Activated CD4-positive, alpha-beta T cell treated with anti-CD3 and anti-CD28 coated beads for 4 hours (primary cell): ENCODE measurements around the gene NCAPH2.
"Not testable (repeated sequence)": the region's sequence is repeated elsewhere in the genome, so short reads cannot be mapped to it uniquely, and the experiment has no call there.

ENCODE experiments used
- DNase-seq, 2 donors: peaks; one replicate each; pipeline ENCODE4 v3.0.0-alpha.2; 2020

NCAPH2 gene

DNA sequence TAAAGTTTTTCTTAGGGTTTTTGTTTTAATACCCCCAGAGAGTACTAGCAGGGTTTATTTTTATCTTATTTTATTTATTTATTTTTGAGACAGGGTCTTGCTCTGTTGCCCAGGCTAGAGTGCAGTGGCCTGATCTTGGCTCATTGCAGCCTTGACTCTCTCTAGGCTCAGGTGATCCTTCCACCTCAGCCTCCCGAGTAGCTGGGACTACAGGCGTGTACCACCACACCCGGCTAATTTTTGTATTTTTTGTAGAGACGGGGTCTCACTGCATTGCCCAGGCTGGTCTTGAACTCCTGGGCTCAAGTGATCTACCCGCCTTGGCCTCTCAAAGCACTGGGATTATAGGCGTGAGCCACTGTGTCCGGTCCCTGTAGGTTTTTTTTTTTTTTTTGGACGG is 12.2 kb downstream of the NCAPH2 start:
- not testable (repeated sequence) for DNase-seq

DNA sequence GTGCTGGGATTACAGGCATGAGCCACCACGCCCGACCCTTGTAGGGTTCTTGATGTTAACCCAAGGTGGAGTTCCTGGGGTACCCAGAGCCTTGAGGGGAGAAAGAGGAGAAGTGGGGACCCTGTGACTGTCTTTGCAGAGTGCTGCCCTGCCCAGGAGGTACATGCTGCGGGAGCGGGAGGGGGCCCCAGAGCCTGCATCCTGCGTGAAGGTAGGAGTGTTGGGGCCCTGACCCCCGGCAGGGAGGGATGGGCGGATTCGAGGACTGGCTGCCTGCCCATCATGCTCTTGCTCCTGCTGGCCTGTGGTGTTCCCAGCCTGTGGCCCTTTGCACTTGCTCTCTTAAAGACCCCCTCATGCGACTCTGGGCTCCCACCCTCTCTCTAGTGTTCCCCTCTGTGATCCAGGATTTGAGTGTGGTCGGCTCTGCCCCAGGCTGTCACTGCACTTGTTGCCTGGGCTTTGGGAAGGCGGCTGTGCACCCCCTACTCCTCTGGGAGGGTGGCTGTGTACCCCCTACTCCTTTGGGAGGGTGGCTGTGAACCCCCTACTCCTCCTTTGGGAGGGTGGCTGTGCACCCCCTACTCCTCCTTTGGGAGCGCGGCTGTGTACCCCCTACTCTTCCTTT is 12.9 kb downstream of the NCAPH2 start:
- DNase-seq, result no peak

GRCh38 chr22:50521710-50522109 is 13.7 kb downstream of the NCAPH2 start:
- DNase-seq, result no peak

DNA sequence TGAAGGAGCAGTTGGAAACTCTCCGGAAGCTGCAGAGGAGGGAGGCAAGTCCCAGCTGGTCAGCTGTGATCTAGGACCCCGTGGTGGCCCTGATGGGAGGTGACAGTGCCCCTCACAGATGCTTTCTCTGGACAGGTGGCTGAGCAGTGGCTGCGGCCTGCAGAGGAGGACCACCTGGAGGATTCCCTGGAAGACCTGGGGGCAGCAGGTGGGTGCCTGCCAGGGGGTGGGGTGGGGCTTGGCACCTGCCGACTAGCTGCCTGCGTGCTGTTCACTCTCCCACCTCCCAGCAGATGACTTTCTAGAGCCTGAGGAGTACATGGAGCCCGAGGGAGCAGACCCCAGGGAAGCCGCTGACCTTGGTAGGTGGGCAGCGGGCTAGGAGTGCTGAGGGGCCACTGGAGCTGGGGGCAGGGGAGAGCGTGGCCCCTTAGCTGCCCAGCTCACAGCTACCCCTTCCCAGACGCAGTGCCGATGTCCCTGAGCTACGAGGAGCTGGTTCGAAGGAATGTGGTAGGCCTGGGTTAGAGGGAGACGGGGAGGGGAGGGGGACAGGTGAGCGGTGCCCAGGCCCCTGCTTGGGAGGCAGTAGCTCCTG is 14.3 kb downstream of the NCAPH2 start:
- no peak for DNase-seq

GRCh38 chr22:50522806-50523438 is 14.9 kb downstream of the NCAPH2 start:
- no peak for DNase-seq

- no peak for DNase-seq
These were observed 15.4 kb downstream of the NCAPH2 start for GRCh38 chr22:50523458-50523805.

DNA sequence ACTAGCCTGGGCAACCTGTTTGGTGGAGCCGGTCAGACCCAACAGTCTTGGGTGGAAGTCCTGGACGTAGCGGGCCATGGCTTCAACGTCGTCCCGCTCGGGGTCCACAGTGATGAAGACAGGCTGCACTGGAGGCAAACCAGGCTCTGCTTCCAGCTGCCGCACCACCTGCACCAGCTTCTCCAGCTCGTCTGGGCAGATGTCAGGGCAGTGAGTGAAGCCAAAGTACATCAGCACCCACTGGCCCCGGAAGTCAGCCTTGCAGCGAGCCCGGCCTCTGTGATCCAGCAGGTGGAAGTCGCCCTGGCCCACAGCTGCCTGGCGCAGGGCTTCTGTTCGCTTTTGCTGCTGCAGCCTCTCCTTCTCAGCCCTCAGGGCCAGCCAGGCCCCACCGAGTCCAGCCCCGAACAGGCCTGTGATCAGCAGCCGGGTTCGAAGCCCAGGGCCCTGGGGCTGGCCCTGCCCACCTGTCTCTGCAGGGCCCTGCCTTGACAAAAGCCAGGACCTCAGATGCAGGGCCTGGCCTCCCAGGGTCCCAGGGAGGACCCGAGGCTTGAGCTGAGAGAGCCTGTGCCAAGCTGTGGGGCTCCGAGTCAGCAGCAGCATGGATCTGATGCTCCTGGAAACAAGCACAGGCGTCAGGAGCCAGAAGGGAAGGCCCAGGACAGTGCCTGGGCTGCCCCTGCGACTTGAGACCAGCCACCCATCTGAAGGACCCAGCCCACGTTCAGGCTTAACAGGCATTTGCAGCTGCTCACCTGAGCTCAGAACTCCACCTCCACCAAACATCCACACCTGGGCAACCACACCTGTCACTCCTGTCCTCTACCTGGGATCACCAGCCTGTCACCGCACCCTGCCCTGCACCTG is 16.0 kb downstream of the NCAPH2 start:
- DNase-seq, result no peak

DNA sequence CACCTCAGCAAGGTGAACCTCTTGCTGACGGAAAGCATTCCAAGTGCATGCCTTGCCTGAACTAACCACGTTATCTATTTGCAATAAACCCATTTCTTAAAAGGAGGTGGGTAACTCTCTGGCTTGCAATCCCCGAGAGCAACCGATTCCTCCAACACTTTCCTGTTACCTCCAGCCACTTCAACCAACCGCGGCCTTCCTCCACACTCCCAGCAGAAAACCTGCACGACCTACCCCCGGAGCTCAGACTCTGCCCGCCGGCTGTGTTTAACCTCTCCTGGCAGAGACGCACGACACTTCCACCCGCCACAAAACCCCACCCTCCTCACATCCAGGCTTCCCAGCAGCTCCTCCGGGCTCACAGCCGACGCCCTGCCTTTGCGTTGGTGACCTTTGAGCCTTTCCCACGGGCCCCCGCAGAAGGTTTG is 16.7 kb downstream of the NCAPH2 start:
- DNase-seq, result no peak

- peak; percentile 98 to 99 for DNase-seq
These were observed 17.3 kb downstream of the NCAPH2 start, which contains the start of gene SCO2 for GRCh38 chr22:50525104-50525857. SCO2 (minus strand) TSS chr22:50525598; CDS start chr22:50524411, 1,187 bp downstream.

DNA sequence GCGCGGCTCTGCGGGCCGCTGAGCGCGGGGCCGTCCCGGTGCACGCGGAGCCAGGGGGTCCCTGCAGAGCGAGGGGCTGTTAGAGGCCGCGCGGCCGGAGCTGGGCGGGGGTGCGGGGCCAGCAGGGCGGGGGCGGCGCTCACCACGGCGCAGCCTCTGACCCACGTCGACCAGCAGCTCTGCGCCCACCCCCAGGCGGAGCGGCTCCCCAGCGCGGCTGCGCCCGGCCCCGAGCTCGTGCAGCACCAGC is 17.8 kb downstream of the NCAPH2 start:
- DNase-seq, result no peak

- peak; percentile 84 to 88 for DNase-seq
These were observed 18.2 kb downstream of the NCAPH2 start for GRCh38 chr22:50526108-50526833.

- DNase-seq, result peak in 1 of 2 donors; percentile 43
These were observed 19.1 kb downstream of the NCAPH2 start for GRCh38 chr22:50526834-50527801.

- DNase-seq, result no peak
These were observed 20.1 kb downstream of the NCAPH2 start for GRCh38 chr22:50527921-50528681.

DNA sequence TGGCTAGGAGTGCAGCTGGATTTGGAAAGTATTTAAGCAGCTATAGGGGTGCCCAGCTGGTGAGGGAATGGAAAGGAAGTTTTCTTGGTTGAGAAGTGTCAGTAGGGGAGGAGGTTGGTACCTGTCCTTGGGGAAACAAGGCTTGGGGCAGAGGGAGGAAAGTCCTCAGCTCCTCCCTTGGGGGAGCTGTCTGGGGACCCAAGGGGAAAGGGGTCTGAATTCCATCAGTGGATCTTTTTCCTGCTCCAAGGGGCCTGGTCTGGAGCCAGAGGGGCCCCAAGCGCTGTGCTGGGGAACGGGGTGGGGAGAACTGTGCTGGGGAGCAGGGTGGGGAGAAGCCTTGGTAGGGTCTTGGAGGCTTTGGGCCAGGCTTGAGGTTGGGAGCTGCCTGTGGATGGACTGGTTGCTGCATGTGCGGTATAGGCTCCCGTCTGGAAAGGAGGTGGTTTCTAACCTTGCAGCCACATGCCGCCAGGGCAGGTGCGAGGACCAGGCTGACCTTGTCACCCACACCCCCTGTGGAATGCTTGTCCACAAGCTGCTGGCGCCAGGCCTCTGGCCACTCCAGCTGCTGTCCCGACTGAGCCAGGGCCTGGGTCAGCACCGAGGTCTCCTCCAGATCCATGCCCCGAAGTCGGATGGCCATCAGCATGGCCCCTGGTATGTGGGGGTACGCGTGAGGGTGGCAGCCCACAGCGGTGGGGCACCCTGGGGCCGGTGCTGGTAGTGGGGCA is 20.8 kb downstream of the NCAPH2 start:
- DNase-seq, result no peak

DNA sequence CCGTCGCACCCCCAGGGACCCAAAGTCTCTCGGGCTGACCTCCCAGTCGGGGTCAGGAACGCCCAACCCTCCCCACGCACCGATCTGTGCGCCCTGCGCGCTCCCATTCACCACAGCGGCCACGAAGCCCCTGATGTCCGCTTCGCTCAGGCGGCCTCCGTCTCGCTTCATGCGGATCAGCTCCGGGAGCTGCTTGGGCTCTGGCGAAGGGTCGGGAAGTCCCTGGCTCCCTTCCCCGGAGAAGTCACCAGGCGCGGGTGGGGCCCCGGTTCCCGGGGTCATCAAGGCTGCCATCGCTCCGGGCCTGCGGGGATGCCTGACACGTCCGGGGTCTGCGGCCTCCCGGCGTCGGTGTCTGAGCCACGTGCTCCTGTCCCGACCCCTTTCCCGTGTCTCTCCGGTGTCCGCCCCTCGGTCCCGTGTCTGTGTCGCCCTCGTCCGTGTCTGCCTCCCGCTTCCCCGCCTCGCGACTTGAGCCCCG is 21.4 kb downstream of the NCAPH2 start:
- DNase-seq, result no peak

- DNase-seq, result peak; percentile 61 to 78
These were observed 22.0 kb downstream of the NCAPH2 start, which contains the start of gene TYMP for GRCh38 chr22:50529897-50530579. TYMP (minus strand) TSS chr22:50530012; CDS start chr22:50529709, 303 bp downstream.

- no peak for DNase-seq
These were observed 22.5 kb downstream of the NCAPH2 start for GRCh38 chr22:50530580-50530876.

DNA sequence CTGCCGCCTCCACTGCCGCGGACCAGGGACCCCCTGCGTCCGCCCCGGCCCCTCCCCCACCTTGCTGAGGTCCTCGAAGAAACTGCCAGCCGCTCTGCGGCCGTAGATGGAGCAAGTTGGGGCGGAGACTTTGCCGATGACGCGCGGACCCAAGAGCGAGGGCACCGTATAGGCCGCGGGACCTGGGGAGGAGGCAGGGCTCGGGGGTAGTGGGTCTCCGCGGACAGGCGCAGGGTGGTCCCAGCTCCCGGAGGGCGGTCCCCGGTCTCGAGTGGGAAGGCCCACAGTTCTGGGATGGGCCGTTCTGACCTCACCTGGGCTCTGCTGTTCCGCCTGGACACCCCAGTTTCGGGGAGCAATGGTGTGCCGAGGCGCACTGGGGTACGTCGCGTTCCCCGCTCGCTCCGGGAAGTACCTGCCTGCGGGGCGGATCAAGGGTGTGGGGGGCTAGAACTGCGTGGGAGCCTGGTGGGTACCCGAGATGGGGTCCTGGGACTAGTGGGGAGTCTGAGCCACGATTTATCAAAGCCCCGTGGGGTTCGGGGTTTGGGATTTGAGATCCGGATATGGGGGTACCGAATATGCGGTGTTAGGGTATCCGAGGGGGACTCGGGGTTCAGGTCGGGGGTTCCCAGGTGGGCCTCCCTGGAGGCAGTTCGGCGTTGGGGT is 23.0 kb downstream of the NCAPH2 start:
- peak; percentile 74 to 86 for DNase-seq
